GM19467 (cell line): ENCODE data around the gene CARD19.
"Not testable (repeated sequence)": the region's sequence is repeated elsewhere in the genome, so short reads cannot be mapped to it uniquely, and the experiment has no call there.

ENCODE experiments used
- ATAC-seq: cut with Tn5 transposase; IDR thresholded peaks from one replicate; pipeline ENCODE4 v1.9.1; 2021; ENCODE audit warnings: mild to moderate bottlenecking, moderate library complexity; ENCODE audit not compliant: unreplicated experiment

The CARD19 gene

GRCh38 chr9:93129691-93130500, 33.9 kb downstream of the CARD19 start:
- no peak for ATAC-seq

- ATAC-seq, result no peak
These were observed 35.0 kb downstream of the CARD19 start for GRCh38 chr9:93130861-93131481.

GRCh38 chr9:93131599-93132286, 35.7 kb downstream of the CARD19 start:
- no peak for ATAC-seq

GRCh38 chr9:93132287-93132927, 36.4 kb downstream of the CARD19 start:
- ATAC-seq, result no peak

- no peak for ATAC-seq
These were observed 37.1 kb downstream of the CARD19 start for GRCh38 chr9:93132946-93133680.

- peak; percentile 49 for ATAC-seq
These were observed 37.6 kb downstream of the CARD19 start for GRCh38 chr9:93133681-93134014.

GRCh38 chr9:93134015-93134739, 38.2 kb downstream of the CARD19 start, which contains the start of gene NINJ1:
NINJ1 (minus strand) TSS chr9:93134251; CDS start chr9:93134217, 34 bp downstream.
- peak; percentile 57 for ATAC-seq

GRCh38 chr9:93134740-93135444, 38.9 kb downstream of the CARD19 start:
- ATAC-seq, result no peak

- no peak for ATAC-seq
These were observed 40.0 kb downstream of the CARD19 start for GRCh38 chr9:93136011-93136440.

GRCh38 chr9:93137362-93137761, 41.3 kb downstream of the CARD19 start:
- ATAC-seq, result no peak

- ATAC-seq, result no peak
These were observed 42.3 kb downstream of the CARD19 start for GRCh38 chr9:93138171-93138764.

- no peak for ATAC-seq
These were observed 43.6 kb downstream of the CARD19 start for GRCh38 chr9:93139365-93140182.

GRCh38 chr9:93141771-93142483, 45.9 kb downstream of the CARD19 start:
- no peak for ATAC-seq

GRCh38 chr9:93143830-93144530, 48.0 kb downstream of the CARD19 start:
- ATAC-seq, result no peak

GRCh38 chr9:93146696-93147095, 50.7 kb downstream of the CARD19 start:
- ATAC-seq, result not testable (repeated sequence)

- no peak for ATAC-seq
These were observed 51.6 kb downstream of the CARD19 start for GRCh38 chr9:93147632-93148031.

GRCh38 chr9:93148721-93149120, 52.7 kb downstream of the CARD19 start:
- ATAC-seq, result no peak
